Left renal cortex interstitium (tissue), 4 donors: ENCODE results near the gene DENND2D. TPM values are rescaled to one million over a fixed set of nuclear protein-coding genes. Genes with fewer than 3 reads are reported as not detected.

ENCODE experiments used
- DNase-seq, 4 donors: peaks; one replicate each; pipeline ENCODE4 v3.0.0-alpha.2; 2013; ENCODE audit warnings: low read depth in 4 of 4, low spot score in 2 of 4, missing footprints in 1 of 4
- polyA plus RNA-seq, 4 donors: library from polyadenylated mRNA; unstranded; fragments of 120-200 nt; gene quantifications; one replicate each; pipeline ENCODE4 v1.2.1, GENCODE V29; 2013; ENCODE audit not compliant: insufficient read length in 4 of 4

Gene DENND2D, protein sequence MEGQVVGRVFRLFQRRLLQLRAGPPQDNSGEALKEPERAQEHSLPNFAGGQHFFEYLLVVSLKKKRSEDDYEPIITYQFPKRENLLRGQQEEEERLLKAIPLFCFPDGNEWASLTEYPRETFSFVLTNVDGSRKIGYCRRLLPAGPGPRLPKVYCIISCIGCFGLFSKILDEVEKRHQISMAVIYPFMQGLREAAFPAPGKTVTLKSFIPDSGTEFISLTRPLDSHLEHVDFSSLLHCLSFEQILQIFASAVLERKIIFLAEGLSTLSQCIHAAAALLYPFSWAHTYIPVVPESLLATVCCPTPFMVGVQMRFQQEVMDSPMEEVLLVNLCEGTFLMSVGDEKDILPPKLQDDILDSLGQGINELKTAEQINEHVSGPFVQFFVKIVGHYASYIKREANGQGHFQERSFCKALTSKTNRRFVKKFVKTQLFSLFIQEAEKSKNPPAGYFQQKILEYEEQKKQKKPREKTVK
- polyA plus RNA-seq, result 10 to 100 TPM; 14.0 to 20.0 (median 18.2) TPM

DNA sequence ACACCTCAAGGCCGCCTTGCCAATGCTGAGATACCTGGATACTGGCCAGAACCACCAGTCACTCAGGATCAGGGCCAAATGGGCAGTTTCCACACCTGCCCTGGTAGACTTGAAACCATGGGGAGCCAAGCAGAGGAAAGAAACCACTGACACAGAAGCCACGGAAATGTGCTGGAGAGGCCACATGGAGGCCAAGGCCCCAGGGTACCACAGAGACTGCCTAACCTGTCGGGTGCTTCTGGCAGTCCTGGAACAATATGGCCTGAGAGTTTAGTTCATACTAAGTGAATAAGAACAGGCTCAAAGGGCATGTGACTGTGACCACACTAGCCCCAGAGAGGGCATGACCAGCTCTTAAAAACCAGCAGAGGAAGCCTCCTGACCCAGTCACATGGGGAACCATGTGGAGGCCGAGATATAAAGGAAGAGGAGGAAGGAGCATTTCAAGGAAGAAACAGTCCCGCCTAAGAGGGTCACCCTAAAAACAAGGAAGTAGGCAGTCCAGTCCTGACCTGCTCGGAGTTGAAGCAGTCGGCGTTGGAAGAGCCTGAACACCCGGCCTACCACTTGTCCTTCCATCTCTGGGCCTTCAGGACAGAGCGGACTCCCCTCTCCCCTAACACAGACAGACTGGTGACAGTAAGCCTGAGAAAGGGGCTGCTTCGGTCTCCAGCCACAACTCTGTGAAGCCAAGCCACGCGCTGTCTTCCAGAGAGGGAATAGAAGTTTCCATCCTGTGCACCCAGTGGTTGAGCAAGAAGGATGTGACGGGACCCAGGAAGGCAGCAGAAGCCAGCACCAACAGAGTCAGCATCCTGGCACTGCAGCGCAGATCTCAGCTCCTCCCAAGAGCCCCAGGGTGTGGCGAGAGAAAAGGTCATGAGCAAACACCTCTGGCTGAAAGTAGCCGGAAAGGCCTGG is at the start of gene DENND2D:
DENND2D (minus strand) TSS at position 766 of the 921 bp plus-strand sequence; CDS start at position 579, 187 bp downstream.
- DNase-seq, result no peak

DNA sequence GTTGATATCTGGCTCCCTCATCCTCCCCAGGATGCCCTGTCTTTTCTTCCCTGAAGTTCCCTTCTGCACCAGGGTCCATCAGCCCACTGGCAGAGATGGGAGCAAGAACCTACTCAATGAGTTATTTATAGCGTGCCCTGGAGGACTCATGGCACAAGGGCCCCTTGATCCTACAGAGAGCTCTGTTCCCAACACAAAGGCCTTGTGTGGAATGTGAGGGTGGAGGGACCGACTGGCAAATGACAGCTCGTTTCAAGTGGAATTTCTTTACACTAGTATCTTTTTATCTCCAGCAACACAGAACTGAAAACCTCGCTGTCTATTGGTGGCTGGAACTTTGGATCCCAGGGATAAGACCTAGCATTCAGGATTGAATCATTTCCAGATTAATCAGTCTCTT is 49.5 kb upstream of the DENND2D start:
- no peak for DNase-seq

DNA sequence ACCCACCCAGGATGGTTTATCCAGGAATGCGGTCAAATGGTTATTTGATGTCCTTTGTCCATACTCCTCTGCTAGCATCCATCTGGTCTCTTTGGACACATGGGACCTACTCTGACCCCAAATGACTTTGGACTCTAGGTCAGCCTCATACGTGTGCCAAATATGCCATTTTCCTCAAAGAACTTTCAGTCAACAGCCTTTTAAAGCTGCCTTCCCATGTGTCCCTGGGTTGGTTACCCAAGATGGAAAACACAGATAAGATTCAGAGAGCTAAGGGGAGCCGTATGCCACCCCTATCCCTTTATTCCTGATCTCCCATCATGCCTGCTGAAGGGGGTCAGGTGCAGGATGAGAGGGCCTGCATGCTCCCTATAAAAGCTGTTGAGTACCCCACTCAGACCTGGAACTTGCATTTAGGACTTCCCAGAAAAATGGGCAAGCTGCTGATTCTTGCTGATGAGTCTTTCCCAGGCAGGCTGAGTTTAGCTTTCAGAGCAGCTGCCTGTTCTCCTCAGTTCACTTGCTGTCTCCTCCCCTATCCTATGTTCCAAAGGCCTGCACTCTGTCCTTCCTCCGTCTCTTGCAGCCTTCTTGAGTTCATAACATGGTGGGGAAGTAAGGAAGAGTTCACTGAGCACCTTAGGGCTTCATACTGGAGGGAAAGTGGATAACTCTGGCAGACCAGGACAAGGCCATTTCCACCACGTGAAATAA is 46.8 kb upstream of the DENND2D start:
- DNase-seq, result no peak

DNA sequence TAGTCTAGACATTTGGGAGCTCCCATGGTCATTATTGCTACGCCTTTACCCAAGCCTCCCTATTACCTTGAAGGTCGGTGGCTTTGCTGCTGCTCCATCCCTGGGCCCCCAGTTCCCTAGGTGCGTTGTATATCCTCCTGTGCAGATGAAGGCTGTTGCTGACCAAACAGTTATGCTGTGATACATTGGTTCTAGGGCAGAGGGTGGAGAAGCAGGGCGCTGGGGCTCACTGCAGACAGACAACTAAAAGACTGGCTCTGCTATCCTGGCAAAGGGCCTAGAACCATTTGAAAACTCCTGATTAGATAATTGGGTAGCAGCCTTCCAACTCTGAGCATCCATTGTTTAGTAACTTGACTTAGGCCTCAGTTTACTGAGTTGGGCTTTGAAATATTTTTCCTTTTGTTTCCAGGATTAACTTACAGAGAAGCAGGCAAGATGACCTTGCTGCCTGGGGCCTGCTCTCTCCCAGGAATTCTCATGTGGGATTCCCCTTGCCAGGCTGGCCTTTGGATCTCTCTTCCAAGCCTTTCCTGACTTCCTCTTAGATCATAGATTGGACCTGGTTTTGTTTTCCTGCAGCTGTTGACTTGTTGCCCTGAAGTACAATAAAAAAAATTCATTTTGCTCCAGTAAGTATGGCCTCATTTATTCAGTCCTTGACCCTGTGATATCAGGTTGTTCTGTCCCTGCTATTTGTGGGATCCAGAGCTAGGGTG is 42.5 kb upstream of the DENND2D start:
- no peak for DNase-seq

DNA sequence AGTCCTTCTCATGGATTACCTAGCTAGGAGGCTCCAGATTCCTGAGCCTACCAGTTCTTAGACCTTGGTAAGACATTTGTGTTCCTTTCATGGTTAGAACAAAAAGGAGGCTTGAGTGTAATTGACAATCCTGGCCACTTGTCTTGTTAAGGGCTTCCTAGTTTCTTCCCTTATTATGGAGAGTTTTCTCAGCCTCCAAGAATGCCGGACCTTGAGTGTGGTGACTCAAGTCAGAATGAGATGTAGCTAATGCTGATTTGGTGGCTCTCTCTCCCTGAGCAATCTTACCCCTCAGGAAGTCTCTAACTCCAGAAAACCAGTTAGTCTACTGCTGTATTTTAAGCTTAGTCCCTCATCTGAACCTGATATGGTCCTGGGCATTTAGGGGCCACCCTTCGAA is 41.4 kb upstream of the DENND2D start:
- DNase-seq, result no peak

DNA sequence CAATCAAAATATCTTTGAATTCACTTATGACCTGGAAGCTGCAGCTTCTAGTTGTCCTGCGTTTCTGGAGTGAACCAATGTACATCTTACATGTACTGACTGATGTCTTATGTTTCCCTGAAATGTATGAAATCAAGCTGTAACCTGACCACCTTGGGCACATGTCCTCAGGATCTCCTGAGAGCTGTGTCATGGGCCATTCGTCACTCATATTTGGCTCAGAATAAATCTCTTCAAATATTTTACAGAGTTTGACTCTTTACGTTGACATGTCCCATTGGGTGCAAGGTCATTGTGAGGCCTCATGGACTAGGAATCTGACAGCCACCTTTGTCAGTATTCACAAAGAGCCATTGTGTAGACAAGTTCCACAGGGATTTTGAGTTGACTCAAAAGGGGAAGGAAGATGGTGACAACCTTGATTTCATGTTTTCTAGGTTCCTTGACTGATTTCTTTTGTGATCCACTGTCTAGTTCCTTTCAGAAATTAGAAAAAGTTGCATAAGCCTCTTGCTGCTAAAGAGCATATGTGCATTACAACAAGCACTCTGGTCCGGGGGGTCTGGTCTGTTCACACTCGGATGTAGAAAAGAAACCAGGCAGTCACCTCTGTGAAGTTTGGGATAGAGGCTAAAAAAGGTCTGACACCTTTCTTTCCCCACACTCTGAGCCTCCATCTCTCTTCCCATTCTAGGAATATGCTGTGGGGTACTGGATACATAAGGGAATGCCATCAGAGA is 37.8 kb upstream of the DENND2D start:
- DNase-seq, result no peak

DNA sequence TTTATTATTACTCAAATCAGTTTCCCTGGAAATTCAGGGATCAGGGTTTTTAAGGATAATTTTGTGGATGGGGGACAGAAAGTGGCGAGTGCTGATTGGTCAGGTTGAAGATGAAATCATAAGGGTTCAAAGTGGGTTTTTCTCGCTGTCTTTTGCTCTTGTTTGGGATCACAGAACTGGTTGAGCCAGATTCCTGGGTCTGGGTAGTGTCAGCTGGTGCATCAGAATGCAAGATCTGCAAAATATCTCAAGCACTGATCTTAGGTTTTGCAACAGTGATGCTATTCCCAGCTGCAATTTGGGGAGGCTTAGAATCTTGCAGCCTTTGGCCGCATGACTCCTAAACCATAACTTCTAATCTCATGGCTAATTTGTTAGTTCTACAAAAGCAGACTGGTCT is 36.4 kb upstream of the DENND2D start:
- no peak for DNase-seq

DNA sequence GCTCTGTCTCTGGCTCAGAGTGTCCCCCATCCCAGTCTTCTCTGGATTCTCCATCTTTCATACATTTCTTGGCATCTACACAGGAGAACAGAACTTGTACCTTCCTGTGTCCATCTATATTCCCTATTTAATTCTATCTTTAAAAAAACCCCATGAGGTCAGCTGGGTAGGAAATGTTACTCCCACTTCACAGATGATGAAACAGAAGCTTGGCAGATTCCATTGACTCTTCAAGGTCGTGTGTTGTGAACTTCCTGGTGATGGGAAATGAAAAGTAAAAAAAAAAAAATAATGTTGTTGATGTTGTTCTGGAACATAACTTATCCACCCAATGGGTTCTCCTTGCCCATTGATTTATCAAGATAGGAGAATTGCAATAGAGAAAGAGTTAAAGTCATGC is 35.9 kb upstream of the DENND2D start:
- no peak for DNase-seq

DNA sequence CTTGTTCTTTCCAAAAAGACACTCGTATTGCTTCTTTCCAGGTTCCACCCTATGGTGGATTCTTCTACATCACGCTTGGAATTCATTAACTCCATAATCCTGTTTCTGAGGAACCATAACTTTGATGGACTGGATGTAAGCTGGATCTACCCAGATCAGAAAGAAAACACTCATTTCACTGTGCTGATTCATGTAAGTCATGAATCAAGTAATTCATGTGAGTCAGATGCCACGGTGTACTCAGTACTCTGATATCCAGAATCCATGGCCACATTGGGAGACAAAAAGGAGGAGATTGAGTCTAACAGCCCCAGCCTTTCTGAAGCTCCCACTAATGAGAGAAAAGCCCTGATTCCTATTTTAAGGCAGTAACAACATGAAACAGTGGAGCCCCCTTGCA is 34.4 kb upstream of the DENND2D start:
- no peak for DNase-seq

DNA sequence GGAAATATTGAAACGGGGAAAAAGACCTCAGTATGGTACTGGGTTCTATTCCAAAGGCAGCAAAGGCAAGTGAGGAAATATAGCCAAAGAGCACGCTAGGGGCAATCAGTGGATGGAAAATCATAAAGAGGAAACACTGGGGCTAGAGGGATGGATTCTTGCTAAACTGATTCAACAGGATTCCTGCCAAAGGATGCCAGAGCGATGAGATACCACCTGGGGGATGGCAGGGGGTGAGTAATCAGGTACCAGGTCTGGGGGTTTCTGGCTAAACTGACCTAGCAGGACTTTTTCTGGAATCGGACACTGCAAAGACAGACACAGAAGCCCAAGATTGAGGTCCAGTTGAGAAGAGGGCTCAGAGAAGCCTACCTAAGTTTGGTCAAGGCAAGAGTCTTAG is 33.8 kb upstream of the DENND2D start:
- DNase-seq, result no peak

DNA sequence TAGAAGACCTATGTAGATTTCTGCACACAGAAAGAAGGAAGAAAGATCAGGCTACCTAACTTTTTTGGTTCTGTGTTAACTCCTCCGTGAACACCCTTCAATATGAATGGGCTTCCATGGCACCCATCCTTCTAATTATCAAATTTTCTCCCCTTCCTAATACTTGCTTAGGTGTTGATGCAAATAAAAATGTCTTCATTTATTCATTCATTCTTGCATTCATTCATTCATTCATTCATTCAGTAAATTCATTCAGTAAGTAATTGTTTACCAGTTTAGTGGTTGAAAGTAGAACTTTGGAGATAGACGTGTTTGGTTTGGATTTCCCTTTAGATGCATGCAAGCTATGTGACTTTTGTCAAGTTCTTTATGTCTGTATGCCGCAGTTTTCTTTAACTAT is 31.7 kb upstream of the DENND2D start:
- DNase-seq, result no peak

DNA sequence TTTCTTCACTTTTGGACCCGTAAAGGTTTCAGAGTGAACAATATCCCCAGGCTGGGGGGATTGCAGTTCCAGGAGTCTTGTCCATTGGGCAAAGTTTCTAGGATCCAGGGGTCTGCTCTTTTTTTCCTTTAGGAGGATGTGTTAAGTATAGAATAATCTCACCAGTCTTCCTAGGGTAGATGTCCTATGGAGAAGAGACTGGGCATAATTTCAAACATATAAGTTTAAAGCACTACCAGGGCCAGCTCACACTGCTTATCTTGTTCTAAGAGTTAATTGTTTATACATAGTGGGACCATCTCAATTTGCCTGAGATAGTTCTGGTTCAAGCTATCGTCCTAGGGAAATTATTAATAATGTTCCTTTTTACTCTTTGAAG is 28.3 kb upstream of the DENND2D start:
- DNase-seq, result no peak

DNA sequence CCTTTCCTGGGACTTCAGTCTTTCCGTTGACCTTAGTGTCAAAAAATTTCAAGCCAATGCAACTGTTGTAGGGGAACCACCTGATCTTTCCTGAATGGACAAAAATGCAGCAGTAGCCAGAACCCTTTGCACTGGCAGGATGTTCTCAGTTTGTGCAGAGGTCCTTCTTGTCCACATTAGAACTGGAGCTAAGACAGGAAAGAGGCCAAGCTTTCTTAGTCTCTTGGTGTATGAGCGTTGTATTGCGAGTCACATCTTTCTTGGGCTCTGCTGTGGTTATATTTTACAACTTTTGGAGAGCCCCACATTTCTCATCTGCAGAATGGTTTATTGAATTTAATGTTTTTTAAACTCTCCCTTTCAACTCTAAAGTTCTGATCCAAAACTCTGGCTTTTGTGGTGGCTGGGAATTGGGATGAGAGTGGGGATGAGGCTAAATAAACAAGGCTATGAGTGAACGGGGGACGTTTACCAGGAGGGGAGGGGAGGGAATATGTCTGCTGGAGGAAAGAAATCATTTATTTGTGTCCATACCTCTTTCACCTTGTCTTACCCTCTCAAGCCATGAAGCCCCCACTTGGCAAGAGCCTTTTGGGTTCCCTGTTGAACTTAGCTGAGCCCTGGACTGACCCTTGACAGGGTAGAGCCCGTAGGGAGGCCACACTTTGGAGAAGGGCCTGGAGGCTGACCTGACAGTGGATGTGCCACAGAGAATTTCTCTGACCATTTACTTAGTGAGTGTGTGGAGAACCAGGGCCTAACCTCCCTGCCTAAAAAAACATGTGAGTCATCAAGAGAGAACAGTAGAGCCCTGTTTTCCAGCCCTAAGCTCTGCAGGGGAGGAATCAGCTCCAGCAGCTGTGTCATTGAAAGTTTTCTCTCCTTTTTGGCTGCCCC is 27.7 kb upstream of the DENND2D start:
- DNase-seq, result no peak

DNA sequence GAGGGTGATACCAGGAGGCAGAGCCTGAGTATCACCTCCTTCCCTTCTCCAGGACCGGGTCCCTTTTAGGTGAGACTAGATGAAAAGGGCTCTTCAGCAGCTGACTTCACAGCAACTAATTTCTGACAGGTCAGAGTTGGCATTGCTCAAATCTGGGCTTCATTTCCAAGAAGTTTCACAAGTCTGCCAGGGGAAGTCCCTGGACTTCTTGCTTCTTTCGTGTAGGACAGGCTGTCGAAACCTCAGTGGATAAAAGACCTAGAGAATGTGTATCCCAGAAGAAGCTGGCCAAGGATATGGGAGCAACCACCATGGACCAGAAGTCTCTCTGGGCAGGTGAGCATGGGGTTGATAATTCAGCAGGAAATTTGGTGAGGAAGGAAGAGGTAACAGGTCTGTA is 27.0 kb upstream of the DENND2D start, which contains the start of gene CHI3L2:
CHI3L2 (plus strand) TSS at position 280 of the 400 bp plus-strand sequence; CDS start at position 297, 17 bp downstream.
- no peak for DNase-seq

DNA sequence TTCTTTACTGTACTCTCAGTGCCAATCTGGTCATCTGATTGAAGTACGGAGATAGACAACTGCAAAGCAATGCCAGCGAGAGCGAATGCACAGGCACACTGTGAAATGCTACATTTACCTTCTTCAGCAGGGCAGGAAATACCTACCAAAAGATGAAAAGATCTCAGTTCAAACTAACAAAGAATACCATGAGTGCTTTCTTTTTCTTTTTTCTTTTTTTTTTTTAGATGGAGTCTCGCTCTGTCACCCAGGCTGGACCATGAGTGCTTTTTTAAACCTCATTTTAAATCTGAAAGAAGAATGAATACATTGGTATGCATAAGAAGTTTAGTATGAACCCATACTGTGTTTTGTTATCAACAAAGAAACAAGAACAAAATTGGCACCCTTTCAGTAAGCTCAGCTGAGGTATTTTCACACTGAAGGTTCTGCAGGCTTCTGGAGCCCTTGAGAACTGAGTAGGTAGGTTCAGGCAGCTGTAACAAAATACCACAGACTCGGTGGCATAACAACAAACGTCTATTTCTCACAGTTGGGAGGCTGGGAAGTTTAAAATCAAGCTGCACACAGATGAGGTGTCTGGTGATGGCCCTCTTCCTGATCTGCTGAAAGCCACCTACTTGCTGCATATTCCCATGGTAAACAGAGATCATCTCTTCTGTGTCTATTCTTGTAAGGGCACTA is 25.4 kb upstream of the DENND2D start:
- DNase-seq, result no peak

DNA sequence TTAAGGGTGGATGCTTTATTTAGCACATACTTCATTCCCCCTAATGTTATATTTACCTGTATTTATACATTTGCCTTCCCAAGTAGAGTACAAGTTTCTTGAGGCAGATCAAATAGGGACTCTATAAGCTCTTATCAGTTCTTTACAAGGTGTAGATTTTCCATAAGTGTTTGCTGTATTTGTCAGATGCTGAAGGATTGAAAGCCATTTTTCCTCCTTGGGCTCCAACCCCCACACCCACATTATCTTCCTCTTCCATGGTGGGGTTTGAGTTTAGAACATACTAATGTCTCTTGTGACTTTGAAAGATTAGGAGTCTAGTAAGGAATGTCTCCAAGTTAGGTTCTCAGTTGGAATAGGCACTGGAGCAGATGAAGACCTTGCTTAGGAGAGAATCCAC is 24.6 kb upstream of the DENND2D start:
- no peak for DNase-seq

DNA sequence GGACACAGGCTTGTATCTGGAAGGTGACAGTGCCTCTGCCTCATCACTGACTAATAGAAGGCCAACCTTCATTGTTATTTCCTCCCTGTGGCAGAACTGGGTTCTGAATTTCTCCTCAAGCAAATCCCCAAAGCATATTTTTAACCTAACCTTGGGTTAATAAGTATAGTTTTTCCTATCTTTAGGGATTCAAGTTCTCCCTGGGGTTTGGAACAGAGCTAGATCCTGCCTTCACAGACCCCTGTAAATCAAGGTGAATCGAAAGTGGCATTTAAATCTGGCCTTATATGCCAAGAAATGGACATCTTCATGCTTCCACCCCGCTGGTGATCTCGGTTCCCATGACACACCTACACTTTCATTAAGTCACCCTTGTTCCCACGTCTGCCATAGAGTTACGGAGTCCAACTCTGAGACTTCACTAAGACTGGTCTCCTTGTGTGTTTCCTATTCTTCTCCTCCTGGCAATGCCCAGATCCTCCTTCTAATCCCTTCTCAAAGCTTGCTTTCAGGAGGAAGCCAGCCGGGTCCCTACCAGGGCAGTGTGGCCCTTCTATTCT is 22.8 kb upstream of the DENND2D start:
- no peak for DNase-seq
